ENCODE data around the gene SSC5D. TPM values are rescaled to one million over a fixed set of nuclear protein-coding genes. Genes with fewer than 3 reads are reported as not detected.

The SSC5D gene
- total RNA-seq, 1 donor from 2014 or later = 34.5 TPM

DNA sequence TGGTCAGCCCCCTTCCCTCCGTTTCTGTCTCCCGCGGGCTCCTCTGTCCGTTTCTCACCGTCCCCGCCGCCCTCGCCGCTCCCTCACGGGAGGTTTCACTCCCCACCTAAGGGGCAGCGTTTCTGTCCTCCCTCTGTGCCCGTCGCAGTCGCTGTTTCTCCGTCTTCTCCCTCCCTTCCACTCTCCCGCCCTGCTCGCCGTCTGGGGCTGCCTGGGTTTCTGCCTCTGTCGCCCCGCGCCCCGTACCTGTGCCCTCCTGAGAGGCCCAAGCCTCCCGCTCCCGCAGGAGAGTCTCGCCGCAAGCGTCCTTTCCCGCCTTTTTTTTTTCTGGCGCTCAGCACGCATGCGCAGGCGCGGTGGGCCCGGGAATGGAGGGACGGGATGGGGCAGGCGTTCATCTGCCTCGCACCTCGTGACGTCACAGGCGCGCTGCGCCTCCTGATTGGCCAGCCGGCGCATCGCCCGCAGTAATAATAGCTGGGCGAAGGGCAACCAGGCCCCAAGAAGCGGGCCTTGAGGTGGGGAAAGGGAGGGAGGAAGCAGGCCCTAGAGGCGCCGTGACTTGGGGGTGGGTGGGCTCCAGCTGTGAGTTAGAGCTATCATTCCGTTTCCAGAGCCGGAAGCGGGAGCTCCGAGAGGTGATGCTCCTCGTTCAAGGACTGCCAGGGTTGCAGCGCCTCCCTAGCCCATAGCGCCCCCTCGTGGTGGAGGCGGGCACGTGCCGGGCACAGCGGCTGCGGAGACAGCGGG, 15.4 kb downstream of the SSC5D start:
- Mint-ChIP-seq H3K4me3 (ENCODE audit: unreplicated experiment) (peak overlapping the region; percentile 74), H3K36me3 (ENCODE audit: low read depth) (no peaks in the 10 kb centered on the region), H3K9me3 (ENCODE audit: low read depth) (no peaks in the 10 kb centered on the region), H3K27me3 (ENCODE audit: low read depth) (no peaks in the 10 kb centered on the region), H3K4me1 (ENCODE audit: low read depth) (peaks cover 6% of the 10 kb centered on the region), H3K27ac (ENCODE audit: unreplicated experiment) (peak overlapping the region; percentile 71)
- TF ChIP-seq, protein P1, sequence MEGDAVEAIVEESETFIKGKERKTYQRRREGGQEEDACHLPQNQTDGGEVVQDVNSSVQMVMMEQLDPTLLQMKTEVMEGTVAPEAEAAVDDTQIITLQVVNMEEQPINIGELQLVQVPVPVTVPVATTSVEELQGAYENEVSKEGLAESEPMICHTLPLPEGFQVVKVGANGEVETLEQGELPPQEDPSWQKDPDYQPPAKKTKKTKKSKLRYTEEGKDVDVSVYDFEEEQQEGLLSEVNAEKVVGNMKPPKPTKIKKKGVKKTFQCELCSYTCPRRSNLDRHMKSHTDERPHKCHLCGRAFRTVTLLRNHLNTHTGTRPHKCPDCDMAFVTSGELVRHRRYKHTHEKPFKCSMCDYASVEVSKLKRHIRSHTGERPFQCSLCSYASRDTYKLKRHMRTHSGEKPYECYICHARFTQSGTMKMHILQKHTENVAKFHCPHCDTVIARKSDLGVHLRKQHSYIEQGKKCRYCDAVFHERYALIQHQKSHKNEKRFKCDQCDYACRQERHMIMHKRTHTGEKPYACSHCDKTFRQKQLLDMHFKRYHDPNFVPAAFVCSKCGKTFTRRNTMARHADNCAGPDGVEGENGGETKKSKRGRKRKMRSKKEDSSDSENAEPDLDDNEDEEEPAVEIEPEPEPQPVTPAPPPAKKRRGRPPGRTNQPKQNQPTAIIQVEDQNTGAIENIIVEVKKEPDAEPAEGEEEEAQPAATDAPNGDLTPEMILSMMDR (IDR thresholded peaks at IDR 0.05) = peak; percentile 100
- peak; percentile 95 for DNase-seq (ENCODE audit: low spot score)

- Mint-ChIP-seq H3K4me3 (ENCODE audit: unreplicated experiment) (peak overlapping the region; percentile 74), H3K27me3 (ENCODE audit: low read depth) (no peaks in the 10 kb centered on the region), H3K27ac (ENCODE audit: unreplicated experiment) (no peak overlapping the region), H3K9me3 (ENCODE audit: low read depth) (no peaks in the 10 kb centered on the region), H3K36me3 (ENCODE audit: low read depth) (no peaks in the 10 kb centered on the region), H3K4me1 (ENCODE audit: low read depth) (peaks cover 6% of the 10 kb centered on the region)
- DNase-seq (ENCODE audit: low spot score) = no peak
- TF ChIP-seq, protein P1 (IDR thresholded peaks at IDR 0.05) = peak; percentile 27
Observed at GRCh38 chr19:55504252-55504603, 16.0 kb downstream of the SSC5D start.

DNA sequence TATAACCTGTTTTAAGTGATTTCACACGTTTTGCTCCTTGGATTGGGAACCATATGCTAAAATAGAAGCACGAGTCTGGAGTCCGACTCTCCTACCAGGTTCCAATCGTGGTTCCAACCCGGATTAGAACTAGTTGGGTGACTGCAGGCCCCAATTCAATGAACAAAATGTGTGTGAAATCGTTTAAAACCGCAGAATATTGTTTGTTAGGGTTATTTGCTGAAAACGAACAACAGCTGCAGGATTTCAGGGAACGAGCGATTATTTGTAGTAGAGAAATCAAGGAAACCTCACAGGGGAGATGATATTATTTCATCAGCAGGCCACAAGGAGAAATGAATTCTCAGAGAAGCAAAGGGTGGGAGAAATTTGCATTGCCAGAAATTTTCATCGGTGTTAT, 16.7 kb downstream of the SSC5D start:
- Mint-ChIP-seq H3K4me3 (ENCODE audit: unreplicated experiment) (no peak overlapping the region), H3K4me1 (ENCODE audit: low read depth) (peaks cover 6% of the 10 kb centered on the region), H3K36me3 (ENCODE audit: low read depth) (no peaks in the 10 kb centered on the region), H3K27ac (ENCODE audit: unreplicated experiment) (no peak overlapping the region), H3K27me3 (ENCODE audit: low read depth) (no peaks in the 10 kb centered on the region), H3K9me3 (ENCODE audit: low read depth) (no peaks in the 10 kb centered on the region)
- no peak for DNase-seq (ENCODE audit: low spot score)
- TF ChIP-seq, protein P1 (IDR thresholded peaks at IDR 0.05) = no peak

DNA sequence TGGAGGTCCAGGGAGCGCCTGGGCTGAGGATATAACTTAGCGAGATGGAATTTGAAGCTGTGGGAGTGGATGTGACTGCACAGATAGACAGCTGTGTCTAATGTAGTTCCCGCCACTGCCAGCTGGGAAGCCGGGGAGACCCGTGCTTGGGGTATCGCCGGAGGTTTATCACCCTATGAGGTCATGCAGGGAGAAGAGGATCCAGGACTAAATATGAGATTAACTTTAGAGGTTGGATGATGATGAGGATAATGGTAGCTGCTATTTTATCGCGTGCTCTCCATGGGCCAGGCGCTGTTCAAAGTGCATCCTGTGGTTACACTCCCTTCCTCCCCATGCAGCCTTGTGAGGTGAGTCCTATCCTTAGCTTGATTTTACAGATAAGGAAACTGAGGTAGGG, 19.9 kb downstream of the SSC5D start:
- Mint-ChIP-seq H3K36me3 (ENCODE audit: low read depth) (no peaks in the 10 kb centered on the region), H3K9me3 (ENCODE audit: low read depth) (no peaks in the 10 kb centered on the region), H3K27me3 (ENCODE audit: low read depth) (no peaks in the 10 kb centered on the region), H3K4me1 (ENCODE audit: low read depth) (peaks cover 6% of the 10 kb centered on the region), H3K4me3 (ENCODE audit: unreplicated experiment) (no peak overlapping the region), H3K27ac (ENCODE audit: unreplicated experiment) (no peak overlapping the region)
- TF ChIP-seq, protein P1 (IDR thresholded peaks at IDR 0.05) = no peak
- no peak for DNase-seq (ENCODE audit: low spot score)

GRCh38 chr19:55516878-55517620, 28.8 kb downstream of the SSC5D start:
- H3K27ac Mint-ChIP-seq (ENCODE audit: unreplicated experiment) = peak overlapping the region; percentile 89

More at GRCh38 chr19:55516878-55517620, 28.8 kb downstream of the SSC5D start:
- TF ChIP-seq, protein P1 (IDR thresholded peaks at IDR 0.05) = peak; percentile 88
- no peaks in the 10 kb centered on the region for H3K36me3 Mint-ChIP-seq (ENCODE audit: low read depth)
- peak overlapping the region; percentile 72 for H3K4me3 Mint-ChIP-seq (ENCODE audit: unreplicated experiment)
- H3K4me1 Mint-ChIP-seq (ENCODE audit: low read depth) = peaks cover 5% of the 10 kb centered on the region
- H3K9me3 Mint-ChIP-seq (ENCODE audit: low read depth) = no peaks in the 10 kb centered on the region
- H3K27me3 Mint-ChIP-seq (ENCODE audit: low read depth) = no peaks in the 10 kb centered on the region
- no peak for DNase-seq (ENCODE audit: low spot score)

Measured in chondrocyte (in vitro differentiated cells).